Measurements from ENCODE around the gene ACE.
A peak's percentile ranks its signal among the peaks of the same experiment; 100 is the strongest.

Gene ACE

DNA sequence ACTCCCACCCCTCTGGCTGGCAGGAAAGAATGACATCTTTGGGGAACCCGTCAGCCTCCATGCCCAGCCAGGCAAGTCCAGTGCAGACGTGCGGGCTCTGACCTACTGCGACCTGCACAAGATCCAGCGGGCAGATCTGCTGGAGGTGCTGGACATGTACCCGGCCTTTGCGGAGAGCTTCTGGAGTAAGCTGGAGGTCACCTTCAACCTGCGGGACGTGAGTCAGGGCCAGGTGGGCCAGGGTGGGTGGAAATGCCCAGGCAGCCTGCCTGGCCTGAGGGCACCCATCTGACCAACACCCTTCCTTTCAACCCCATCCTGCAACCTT lies 65.3 kb downstream of the ACE start:
- Histone ChIP-seq H3K14ac (ENCODE audit: low read length) (no peak overlapping the region), H3K4ac (ENCODE audit: low read length) (no peak overlapping the region), H3K27ac (replicated peaks; ENCODE audit: low read length) (no peak overlapping the region), H2BK5ac (ENCODE audit: low read length) (no peak overlapping the region), H3K27me3 (ENCODE audit: control insufficient read depth in 3 of 3, insufficient read depth in 3 of 3, low read depth in 1 of 3, low read length in 3 of 3) (peaks cover 0 to 18% (median 0%) of the 10 kb centered on the region in 3 experiments), H2AK5ac (ENCODE audit: low read depth, low read length) (peak overlapping the region; percentile 81), H3K4me2 (ENCODE audit: insufficient read depth, low read length, poor library complexity, severe bottlenecking) (no peak overlapping the region), H2BK12ac (ENCODE audit: low read length) (peak overlapping the region; percentile 73), H3K18ac (ENCODE audit: low read length) (peak overlapping the region; percentile 17), H3K4me1 (ENCODE audit: control insufficient read depth in 2 of 2, insufficient read depth in 1 of 2, low read depth in 1 of 2, low read length in 2 of 2) (peaks cover 3 to 15% of the 10 kb centered on the region in 2 donors), H4K91ac (ENCODE audit: low read depth, low read length, poor library complexity) (no peak overlapping the region), H2BK15ac (ENCODE audit: low read length) (peak overlapping the region; percentile 85), H3K4me3 (ENCODE audit: low read length in 2 of 2) (no peak overlapping the region), H3K9me3 (replicated peaks in 1 of 2; ENCODE audit: control insufficient read depth in 2 of 2, insufficient read depth in 1 of 2, low read depth in 1 of 2, low read length in 2 of 2) (peaks cover 0 to 1% of the 10 kb centered on the region in 2 donors), H3K79me1 (ENCODE audit: low read depth, low read length) (peaks cover 2% of the 10 kb centered on the region), H4K8ac (ENCODE audit: low read depth, low read length) (no peak overlapping the region), H3K36me3 (replicated peaks in 1 of 2; ENCODE audit: control insufficient read depth in 2 of 2, insufficient read depth in 2 of 2, low read length in 2 of 2) (no peaks in the 10 kb centered on the region), H2AFZ (ENCODE audit: low read length) (no peak overlapping the region), H3K9ac (ENCODE audit: low read depth, low read length, poor library complexity) (no peak overlapping the region), H2BK120ac (ENCODE audit: low read depth, low read length) (no peak overlapping the region), H3K23ac (ENCODE audit: low read depth, low read length, poor library complexity) (no peak overlapping the region)
- no CpG with 5 or more reads among the region's 9 CpGs for WGBS, 2 donors (ENCODE audit: extremely low coverage in 2 of 2, insufficient read length in 2 of 2, insufficient replicate concordance in 1 of 2)
- no peak for DNase-seq (ENCODE audit: low spot score)

GRCh38 chr17:63542942-63543821 lies 66.3 kb downstream of the ACE start:
- no peak overlapping the region for H4K8ac ChIP-seq (ENCODE audit: low read depth, low read length)
- H3K79me1 ChIP-seq (ENCODE audit: low read depth, low read length) = peaks cover 2% of the 10 kb centered on the region
- H2BK5ac ChIP-seq (ENCODE audit: low read length) = peak overlapping the region; percentile 17
- peak overlapping the region; percentile 64 for H3K18ac ChIP-seq (ENCODE audit: low read length)
- H3K9ac ChIP-seq (ENCODE audit: low read depth, low read length, poor library complexity) = no peak overlapping the region
- H2BK12ac ChIP-seq (ENCODE audit: low read length) = peak overlapping the region; percentile 90
- H3K23ac ChIP-seq (ENCODE audit: low read depth, low read length, poor library complexity) = no peak overlapping the region
- no peak overlapping the region for H4K91ac ChIP-seq (ENCODE audit: low read depth, low read length, poor library complexity)
- peak overlapping the region; percentile 17 for H3K4ac ChIP-seq (ENCODE audit: low read length)
- no peaks in the 10 kb centered on the region for H3K36me3 ChIP-seq (replicated peaks in 1 of 2; ENCODE audit: control insufficient read depth in 2 of 2, insufficient read depth in 2 of 2, low read length in 2 of 2)
- no peak overlapping the region for H3K27ac ChIP-seq (replicated peaks; ENCODE audit: low read length)
- no peak for DNase-seq (ENCODE audit: low spot score)
- no peak overlapping the region for H2BK120ac ChIP-seq (ENCODE audit: low read depth, low read length)
- no peak overlapping the region for H3K4me3 ChIP-seq (ENCODE audit: low read length in 2 of 2)
- peak overlapping the region; percentile 18 for H2AFZ ChIP-seq (ENCODE audit: low read length)
- no peak overlapping the region for H2BK15ac ChIP-seq (ENCODE audit: low read length)
- peaks cover 0 to 17% (median 0%) of the 10 kb centered on the region in 3 experiments for H3K27me3 ChIP-seq (ENCODE audit: control insufficient read depth in 3 of 3, insufficient read depth in 3 of 3, low read depth in 1 of 3, low read length in 3 of 3)
- peaks cover 0 to 1% of the 10 kb centered on the region in 2 donors for H3K9me3 ChIP-seq (replicated peaks in 1 of 2; ENCODE audit: control insufficient read depth in 2 of 2, insufficient read depth in 1 of 2, low read depth in 1 of 2, low read length in 2 of 2)
- H2AK5ac ChIP-seq (ENCODE audit: low read depth, low read length) = no peak overlapping the region
- no peak overlapping the region for H3K4me2 ChIP-seq (ENCODE audit: insufficient read depth, low read length, poor library complexity, severe bottlenecking)
- WGBS, 2 donors (ENCODE audit: extremely low coverage in 2 of 2, insufficient read length in 2 of 2, insufficient replicate concordance in 1 of 2) = no CpG with 5 or more reads among the region's 15 CpGs
- H3K4me1 ChIP-seq (ENCODE audit: control insufficient read depth in 2 of 2, insufficient read depth in 1 of 2, low read depth in 1 of 2, low read length in 2 of 2) = peaks cover 3 to 15% of the 10 kb centered on the region in 2 donors
- H3K14ac ChIP-seq (ENCODE audit: low read length) = no peak overlapping the region

DNA sequence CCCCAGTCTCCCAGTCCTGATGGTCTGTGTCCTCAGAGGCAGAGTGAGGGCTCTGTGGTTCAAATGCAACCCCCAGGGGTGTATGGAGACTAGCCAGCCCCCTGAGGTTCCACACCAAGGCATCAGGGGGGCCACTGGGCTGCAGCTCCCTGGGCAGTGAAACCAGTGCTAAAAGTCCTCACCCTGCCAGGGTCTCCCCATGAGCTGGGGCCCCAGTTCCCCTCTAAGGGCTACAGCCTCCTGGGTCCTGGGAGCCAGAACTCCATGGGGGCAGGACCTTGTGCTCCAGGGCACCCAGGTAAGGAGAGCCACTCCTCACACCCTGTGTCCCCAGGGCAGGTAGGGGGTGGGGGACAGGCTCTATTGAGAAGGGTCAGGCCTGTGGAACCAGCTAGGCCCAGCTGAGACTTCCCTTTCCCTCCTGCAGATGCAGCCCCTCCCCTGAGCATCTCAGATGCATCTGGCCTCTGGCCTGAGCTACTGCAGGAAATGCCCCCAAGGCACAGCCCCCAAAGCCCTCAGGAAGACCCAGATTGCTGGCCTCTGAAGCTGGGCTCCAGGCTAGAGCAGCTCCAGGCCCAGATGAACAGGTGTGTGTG lies 67.1 kb downstream of the ACE start:
- no peak for DNase-seq (ENCODE audit: low spot score)
- Histone ChIP-seq H4K8ac (ENCODE audit: low read depth, low read length) (no peak overlapping the region), H3K18ac (ENCODE audit: low read length) (peak overlapping the region; percentile 53), H2AFZ (ENCODE audit: low read length) (peak overlapping the region; percentile 7), H3K23ac (ENCODE audit: low read depth, low read length, poor library complexity) (no peak overlapping the region), H4K91ac (ENCODE audit: low read depth, low read length, poor library complexity) (no peak overlapping the region), H3K4me3 (ENCODE audit: low read length in 2 of 2) (no peak overlapping the region), H3K9ac (ENCODE audit: low read depth, low read length, poor library complexity) (no peak overlapping the region), H3K14ac (ENCODE audit: low read length) (no peak overlapping the region), H3K27me3 (ENCODE audit: control insufficient read depth in 3 of 3, insufficient read depth in 3 of 3, low read depth in 1 of 3, low read length in 3 of 3) (peaks cover 0 to 10% (median 0%) of the 10 kb centered on the region in 3 experiments), H3K79me1 (ENCODE audit: low read depth, low read length) (peaks cover 2% of the 10 kb centered on the region), H2BK120ac (ENCODE audit: low read depth, low read length) (no peak overlapping the region), H3K4me1 (ENCODE audit: control insufficient read depth in 2 of 2, insufficient read depth in 1 of 2, low read depth in 1 of 2, low read length in 2 of 2) (peaks cover 3 to 15% of the 10 kb centered on the region in 2 donors), H2BK12ac (ENCODE audit: low read length) (no peak overlapping the region), H2BK15ac (ENCODE audit: low read length) (no peak overlapping the region), H3K4me2 (ENCODE audit: insufficient read depth, low read length, poor library complexity, severe bottlenecking) (no peak overlapping the region), H3K4ac (ENCODE audit: low read length) (peak overlapping the region; percentile 17), H3K9me3 (replicated peaks in 1 of 2; ENCODE audit: control insufficient read depth in 2 of 2, insufficient read depth in 1 of 2, low read depth in 1 of 2, low read length in 2 of 2) (peaks cover 0 to 1% of the 10 kb centered on the region in 2 donors), H3K36me3 (replicated peaks in 1 of 2; ENCODE audit: control insufficient read depth in 2 of 2, insufficient read depth in 2 of 2, low read length in 2 of 2) (no peaks in the 10 kb centered on the region), H2BK5ac (ENCODE audit: low read length) (peak overlapping the region; percentile 17), H2AK5ac (ENCODE audit: low read depth, low read length) (peak overlapping the region; percentile 14), H3K27ac (replicated peaks; ENCODE audit: low read length) (no peak overlapping the region)
